ENCODE data around the gene COL4A2. TPM values are rescaled to one million over a fixed set of nuclear protein-coding genes. Genes with fewer than 3 reads are reported as not detected.

COL4A2 gene
- total and polyA plus RNA-seq, 4 donors, result 130 to 334 (median 170) TPM

DNA sequence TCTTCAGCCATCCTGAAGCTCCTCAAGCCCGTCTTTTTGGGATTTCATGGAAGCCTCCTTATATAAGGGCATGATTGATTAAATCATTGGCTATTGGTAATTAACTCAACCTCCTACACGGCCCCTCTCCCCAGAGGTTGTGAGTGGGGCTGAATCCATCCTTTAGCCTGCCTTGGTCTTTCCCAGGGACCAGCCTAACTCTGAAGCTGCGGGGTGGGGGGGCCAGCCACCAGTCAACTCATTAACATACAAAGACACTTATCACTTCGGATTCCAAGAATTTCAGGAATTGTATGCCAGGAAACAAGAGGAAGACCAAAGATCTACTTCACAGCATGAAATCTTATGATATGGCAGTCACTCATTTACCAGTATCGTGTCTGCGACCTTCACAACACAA is 10.1 kb upstream of the COL4A2 start:
- Histone ChIP-seq H3K36me3 (ENCODE audit: control insufficient read depth, insufficient read depth, low read length) (no peaks in the 10 kb centered on the region), H3K27me3 (ENCODE audit: control insufficient read depth, insufficient read depth, low read length) (peaks cover 2% of the 10 kb centered on the region), H3K27ac (ENCODE audit: low read depth, low read length) (no peak overlapping the region), H3K4me3 (ENCODE audit: low read depth, low read length) (no peak overlapping the region), H3K9me3 (ENCODE audit: control insufficient read depth, insufficient read depth, low read length) (no peaks in the 10 kb centered on the region), H3K4me1 (ENCODE audit: control insufficient read depth, insufficient read depth, low read length) (peaks cover 17% of the 10 kb centered on the region)
- no peak for DNase-seq (ENCODE audit: low read depth in 4 of 6, low spot score in 6 of 6)
- 69% methylated on average over 2 of the region's 6 CpGs for WGBS (ENCODE audit: insufficient coverage)

DNA sequence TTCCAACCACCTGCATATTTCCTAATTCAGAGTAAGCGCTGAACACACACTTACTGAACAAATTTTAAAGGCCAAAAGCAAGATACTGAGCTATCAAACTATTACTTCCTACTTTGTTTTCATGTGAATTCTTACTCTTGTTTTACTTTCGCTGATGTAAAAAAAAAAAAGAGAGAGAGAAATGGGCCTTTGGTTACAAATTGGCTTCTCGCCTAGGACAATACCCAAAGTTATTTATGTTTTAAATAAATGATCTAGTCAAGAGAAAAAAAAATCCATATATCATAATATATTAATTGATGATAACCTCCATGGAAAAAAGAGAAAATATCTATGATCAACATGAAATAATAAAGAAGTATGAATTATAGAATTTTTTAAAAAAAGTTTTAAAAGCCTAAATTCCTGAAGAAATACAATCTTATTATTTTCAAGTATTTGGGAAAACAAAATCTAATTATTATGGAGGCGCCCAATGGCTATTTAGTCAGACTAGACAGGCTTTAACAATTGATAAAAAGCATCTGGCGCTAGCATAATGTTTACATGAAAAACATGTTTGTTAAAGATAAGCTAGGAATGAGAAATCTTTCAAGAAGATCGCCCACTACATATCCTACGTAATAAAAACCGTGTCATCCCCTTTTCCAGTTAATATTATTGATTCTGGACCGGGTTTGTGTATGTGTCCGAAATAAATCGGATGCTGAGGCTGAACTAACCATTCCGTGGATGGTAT is 9.1 kb upstream of the COL4A2 start:
- whole genome bisulfite sequencing (ENCODE audit: insufficient coverage), result 100% methylated on average over 2 of the region's 12 CpGs
- Histone ChIP-seq H3K4me3 (ENCODE audit: low read depth, low read length) (no peak overlapping the region), H3K27ac (ENCODE audit: low read depth, low read length) (no peak overlapping the region), H3K4me1 (ENCODE audit: control insufficient read depth, insufficient read depth, low read length) (peaks cover 18% of the 10 kb centered on the region), H3K36me3 (ENCODE audit: control insufficient read depth, insufficient read depth, low read length) (no peaks in the 10 kb centered on the region), H3K9me3 (ENCODE audit: control insufficient read depth, insufficient read depth, low read length) (no peaks in the 10 kb centered on the region), H3K27me3 (ENCODE audit: control insufficient read depth, insufficient read depth, low read length) (peaks cover 2% of the 10 kb centered on the region)
- no peak for DNase-seq (ENCODE audit: low read depth in 4 of 6, low spot score in 6 of 6)

DNA sequence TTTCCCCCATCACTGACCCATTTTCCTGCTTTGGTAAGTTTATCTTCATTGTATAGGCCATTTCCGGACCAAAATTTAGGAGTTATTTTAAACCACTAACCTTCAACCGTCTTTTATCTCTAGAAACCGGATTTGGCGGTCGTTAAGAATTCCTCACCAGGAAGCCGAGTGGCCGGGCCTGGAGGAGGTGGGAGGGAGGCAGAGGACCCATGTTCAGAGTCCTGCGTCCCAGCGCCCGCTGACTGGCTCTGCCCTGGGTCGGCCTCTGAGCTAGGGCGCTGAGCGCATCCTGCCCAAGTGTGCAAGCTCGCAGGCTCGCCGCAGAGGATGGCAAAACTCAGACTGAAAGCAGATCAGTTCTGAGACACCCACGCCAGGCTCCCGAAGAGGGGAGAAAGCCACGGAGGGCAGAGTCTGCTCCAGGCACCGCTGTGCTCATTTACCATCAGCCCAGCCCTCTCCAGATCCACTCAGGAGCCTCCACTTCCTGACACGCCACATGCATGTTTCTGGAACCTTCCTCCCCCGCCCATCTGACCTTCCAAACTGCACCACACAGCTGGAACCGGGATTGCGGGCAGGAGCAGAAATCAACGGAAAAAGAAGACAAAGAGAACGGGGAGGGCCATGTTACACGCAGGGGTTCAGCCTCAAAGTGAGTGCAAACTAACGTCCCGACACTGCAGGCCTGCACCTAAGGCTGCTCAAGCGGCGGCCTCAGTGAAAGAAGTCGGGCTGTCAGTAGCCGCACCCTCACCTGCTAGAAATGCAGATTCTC is 8.4 kb upstream of the COL4A2 start:
- Histone ChIP-seq H3K27me3 (ENCODE audit: control insufficient read depth, insufficient read depth, low read length) (peaks cover 2% of the 10 kb centered on the region), H3K4me3 (ENCODE audit: low read depth, low read length) (no peak overlapping the region), H3K27ac (ENCODE audit: low read depth, low read length) (peak overlapping the region; percentile 65), H3K36me3 (ENCODE audit: control insufficient read depth, insufficient read depth, low read length) (no peaks in the 10 kb centered on the region), H3K9me3 (ENCODE audit: control insufficient read depth, insufficient read depth, low read length) (no peaks in the 10 kb centered on the region), H3K4me1 (ENCODE audit: control insufficient read depth, insufficient read depth, low read length) (peaks cover 18% of the 10 kb centered on the region)
- 47% methylated on average over 27 of the region's 33 CpGs for WGBS (ENCODE audit: insufficient coverage)
- DNase-seq (ENCODE audit: low read depth in 4 of 6, low spot score in 6 of 6), result peak in 1 of 6 donors; percentile 32

DNA sequence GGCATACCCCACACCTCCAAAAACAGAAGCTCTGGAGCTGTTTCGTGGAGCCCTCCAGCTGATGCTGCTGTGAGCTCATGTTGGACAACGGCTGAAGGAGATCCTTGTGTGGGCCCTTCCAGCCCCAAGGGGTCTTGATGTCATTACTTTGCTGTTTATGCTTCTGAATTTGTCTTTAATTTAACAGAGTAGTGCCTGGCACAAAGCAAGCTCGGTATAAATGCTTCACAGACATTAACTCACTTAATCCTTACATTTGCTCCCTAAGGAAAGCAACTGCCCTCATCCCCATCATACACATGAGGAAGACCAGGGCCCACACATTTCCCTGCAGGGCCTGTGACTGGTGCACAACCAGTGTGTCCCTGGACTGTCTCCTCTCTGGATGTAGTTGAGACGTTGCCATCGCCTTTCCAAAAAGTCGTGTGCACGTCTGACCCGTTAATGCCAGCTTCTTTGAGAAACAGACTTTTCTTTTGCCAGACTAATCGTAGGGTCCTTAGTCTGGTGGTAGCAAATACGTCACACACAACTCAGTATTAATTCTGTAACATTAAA is 7.7 kb upstream of the COL4A2 start:
- peaks cover 2% of the 10 kb centered on the region for H3K27me3 ChIP-seq (ENCODE audit: control insufficient read depth, insufficient read depth, low read length)
- peaks cover 18% of the 10 kb centered on the region for H3K4me1 ChIP-seq (ENCODE audit: control insufficient read depth, insufficient read depth, low read length)
- no peaks in the 10 kb centered on the region for H3K36me3 ChIP-seq (ENCODE audit: control insufficient read depth, insufficient read depth, low read length)
- H3K4me3 ChIP-seq (ENCODE audit: low read depth, low read length), result no peak overlapping the region
- no peak for DNase-seq (ENCODE audit: low read depth in 4 of 6, low spot score in 6 of 6)
- WGBS (ENCODE audit: insufficient coverage), result 53% methylated on average over 8 of the region's 10 CpGs
- H3K27ac ChIP-seq (ENCODE audit: low read depth, low read length), result peak overlapping the region; percentile 65
- H3K9me3 ChIP-seq (ENCODE audit: control insufficient read depth, insufficient read depth, low read length), result no peaks in the 10 kb centered on the region

DNA sequence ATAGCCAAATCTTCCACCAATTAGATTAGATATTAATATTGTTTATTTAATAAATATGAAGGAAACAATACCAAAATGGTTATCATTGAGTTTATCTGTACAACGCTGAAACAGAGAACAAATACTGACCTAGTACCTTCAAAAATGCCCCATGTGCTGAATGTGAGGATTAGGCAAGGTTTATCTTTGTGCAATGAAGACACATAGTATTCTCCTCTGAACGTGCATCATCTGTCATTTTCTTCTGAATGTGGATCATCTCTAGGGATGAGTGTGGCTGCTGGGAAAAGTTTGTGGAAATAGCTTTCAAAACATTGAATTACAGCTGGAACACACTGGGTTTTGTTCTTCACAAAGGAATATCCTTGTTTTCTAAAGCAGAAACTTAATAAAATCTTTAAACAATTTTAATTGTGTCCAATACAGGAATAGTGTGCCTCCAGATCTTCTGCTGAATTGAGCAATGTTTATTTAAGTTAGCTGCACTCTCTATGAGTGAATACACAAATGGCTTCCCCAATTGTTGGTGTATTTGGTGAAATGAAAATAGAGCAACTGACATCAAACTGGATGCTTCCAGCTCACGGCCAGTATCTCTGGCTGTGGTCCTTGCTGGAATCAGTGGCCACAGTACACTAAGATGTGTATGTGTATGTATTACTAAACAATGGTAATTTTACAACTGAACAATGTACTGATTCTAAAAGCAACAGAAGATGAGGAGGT is 6.8 kb upstream of the COL4A2 start:
- Histone ChIP-seq H3K9me3 (ENCODE audit: control insufficient read depth, insufficient read depth, low read length) (no peaks in the 10 kb centered on the region), H3K36me3 (ENCODE audit: control insufficient read depth, insufficient read depth, low read length) (no peaks in the 10 kb centered on the region), H3K4me3 (ENCODE audit: low read depth, low read length) (no peak overlapping the region), H3K27me3 (ENCODE audit: control insufficient read depth, insufficient read depth, low read length) (peaks cover 6% of the 10 kb centered on the region), H3K4me1 (ENCODE audit: control insufficient read depth, insufficient read depth, low read length) (peaks cover 18% of the 10 kb centered on the region), H3K27ac (ENCODE audit: low read depth, low read length) (peak overlapping the region; percentile 18)
- WGBS (ENCODE audit: insufficient coverage), result no CpG with 5 or more reads among the region's 3 CpGs
- no peak for DNase-seq (ENCODE audit: low read depth in 4 of 6, low spot score in 6 of 6)

DNA sequence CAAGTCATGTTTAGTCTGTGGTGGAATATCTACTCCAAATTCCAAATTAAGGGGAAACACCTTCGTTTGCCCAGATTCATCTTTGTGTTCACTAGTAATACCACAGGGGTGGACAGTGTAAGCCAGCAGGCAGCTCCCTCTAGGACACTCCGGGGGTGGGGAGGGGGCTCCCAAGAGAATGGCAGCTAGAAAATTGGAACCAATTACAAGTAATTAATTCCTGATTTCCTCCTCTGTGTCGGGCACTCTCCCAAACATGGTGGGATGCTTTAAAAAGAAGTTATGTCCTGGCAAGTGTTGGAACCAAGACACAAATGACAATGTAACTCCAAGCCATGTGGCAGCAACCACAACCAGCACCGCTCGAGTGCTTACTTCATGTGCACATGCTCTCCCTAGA is 6.0 kb upstream of the COL4A2 start:
- H3K27me3 ChIP-seq (ENCODE audit: control insufficient read depth, insufficient read depth, low read length), result peaks cover 6% of the 10 kb centered on the region
- no peaks in the 10 kb centered on the region for H3K36me3 ChIP-seq (ENCODE audit: control insufficient read depth, insufficient read depth, low read length)
- H3K4me1 ChIP-seq (ENCODE audit: control insufficient read depth, insufficient read depth, low read length), result peaks cover 18% of the 10 kb centered on the region
- H3K4me3 ChIP-seq (ENCODE audit: low read depth, low read length), result no peak overlapping the region
- WGBS (ENCODE audit: insufficient coverage), result 20% methylated on average over 1 of the region's 5 CpGs
- no peaks in the 10 kb centered on the region for H3K9me3 ChIP-seq (ENCODE audit: control insufficient read depth, insufficient read depth, low read length)
- no peak overlapping the region for H3K27ac ChIP-seq (ENCODE audit: low read depth, low read length)
- DNase-seq (ENCODE audit: low read depth in 4 of 6, low spot score in 6 of 6), result no peak

DNA sequence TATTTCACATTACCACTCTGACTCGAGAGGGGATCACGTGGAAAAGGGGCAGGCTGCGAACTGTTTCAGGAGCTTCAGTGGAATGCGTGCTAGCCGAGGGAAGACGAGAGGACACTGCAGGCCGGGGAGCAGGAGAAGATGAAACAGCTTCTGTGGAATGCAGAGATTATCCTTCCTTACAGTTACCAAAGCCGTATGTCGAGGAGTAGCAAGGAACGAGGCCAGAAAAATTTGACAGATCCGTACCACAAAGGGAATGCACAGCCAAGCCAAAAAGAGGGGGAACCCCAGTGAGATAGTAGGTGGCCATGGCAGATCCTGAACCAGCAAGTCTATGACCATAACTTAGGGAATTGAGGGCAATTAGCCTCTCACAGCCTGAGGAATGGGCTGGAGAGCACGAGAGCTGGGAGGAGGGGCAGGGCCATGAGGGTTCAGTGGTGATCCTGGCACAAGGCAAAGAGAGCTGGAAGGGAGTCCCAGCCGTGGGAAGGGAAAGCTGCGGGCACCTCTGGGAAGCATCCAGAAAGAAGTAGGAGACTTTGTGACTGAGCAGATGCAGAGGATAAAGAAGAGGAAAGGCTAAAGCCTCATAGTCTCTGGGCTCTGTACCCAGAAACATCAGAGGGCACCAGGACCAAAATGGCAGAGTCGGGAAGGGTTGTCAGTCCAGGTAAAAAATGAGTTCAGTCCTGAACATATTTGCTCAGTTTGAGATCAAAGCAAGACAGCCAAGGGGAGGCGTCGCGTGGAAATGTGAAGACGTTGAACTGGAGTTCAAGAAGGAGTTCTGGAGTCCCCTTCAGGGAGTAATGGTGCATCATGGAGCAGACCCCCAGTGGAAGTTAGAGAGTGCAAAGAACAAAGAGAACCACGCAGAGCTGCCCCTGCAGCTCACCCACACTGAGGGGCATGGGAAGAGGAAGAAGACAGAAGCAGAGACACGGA is 5.2 kb upstream of the COL4A2 start:
- peaks cover 12% of the 10 kb centered on the region for H3K27me3 ChIP-seq (ENCODE audit: control insufficient read depth, insufficient read depth, low read length)
- no peak overlapping the region for H3K4me3 ChIP-seq (ENCODE audit: low read depth, low read length)
- no peaks in the 10 kb centered on the region for H3K9me3 ChIP-seq (ENCODE audit: control insufficient read depth, insufficient read depth, low read length)
- peaks cover 22% of the 10 kb centered on the region for H3K4me1 ChIP-seq (ENCODE audit: control insufficient read depth, insufficient read depth, low read length)
- no peaks in the 10 kb centered on the region for H3K36me3 ChIP-seq (ENCODE audit: control insufficient read depth, insufficient read depth, low read length)
- 84% methylated on average over 16 of the region's 21 CpGs for WGBS (ENCODE audit: insufficient coverage)
- no peak for DNase-seq (ENCODE audit: low read depth in 4 of 6, low spot score in 6 of 6)
- H3K27ac ChIP-seq (ENCODE audit: low read depth, low read length), result no peak overlapping the region

DNA sequence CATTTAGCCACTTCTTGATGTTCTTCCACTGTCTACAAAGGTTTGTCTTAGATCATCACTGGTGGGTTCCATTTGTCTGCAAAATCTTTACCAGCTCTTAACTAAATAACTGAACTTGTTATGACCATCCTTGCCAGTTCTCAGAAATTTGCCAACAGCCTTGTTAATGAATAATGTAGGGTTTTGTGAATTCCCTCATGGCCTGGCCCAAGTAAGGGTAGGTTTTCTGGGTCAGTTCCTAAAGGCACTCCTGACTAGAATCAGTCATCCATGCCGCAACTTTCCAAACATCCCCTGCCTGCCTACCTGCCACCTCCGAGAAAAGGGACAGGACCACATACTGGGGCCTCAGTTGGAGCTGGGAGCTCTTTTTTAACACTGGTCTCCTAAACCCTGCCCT is 4.1 kb upstream of the COL4A2 start:
- H3K4me3 ChIP-seq (ENCODE audit: low read depth, low read length), result no peak overlapping the region
- no peaks in the 10 kb centered on the region for H3K9me3 ChIP-seq (ENCODE audit: control insufficient read depth, insufficient read depth, low read length)
- peaks cover 25% of the 10 kb centered on the region for H3K4me1 ChIP-seq (ENCODE audit: control insufficient read depth, insufficient read depth, low read length)
- peaks cover 17% of the 10 kb centered on the region for H3K27me3 ChIP-seq (ENCODE audit: control insufficient read depth, insufficient read depth, low read length)
- WGBS (ENCODE audit: insufficient coverage), result 66% methylated on average over 2 of the region's 2 CpGs
- no peak for DNase-seq (ENCODE audit: low read depth in 4 of 6, low spot score in 6 of 6)
- H3K36me3 ChIP-seq (ENCODE audit: control insufficient read depth, insufficient read depth, low read length), result no peaks in the 10 kb centered on the region
- H3K27ac ChIP-seq (ENCODE audit: low read depth, low read length), result no peak overlapping the region

DNA sequence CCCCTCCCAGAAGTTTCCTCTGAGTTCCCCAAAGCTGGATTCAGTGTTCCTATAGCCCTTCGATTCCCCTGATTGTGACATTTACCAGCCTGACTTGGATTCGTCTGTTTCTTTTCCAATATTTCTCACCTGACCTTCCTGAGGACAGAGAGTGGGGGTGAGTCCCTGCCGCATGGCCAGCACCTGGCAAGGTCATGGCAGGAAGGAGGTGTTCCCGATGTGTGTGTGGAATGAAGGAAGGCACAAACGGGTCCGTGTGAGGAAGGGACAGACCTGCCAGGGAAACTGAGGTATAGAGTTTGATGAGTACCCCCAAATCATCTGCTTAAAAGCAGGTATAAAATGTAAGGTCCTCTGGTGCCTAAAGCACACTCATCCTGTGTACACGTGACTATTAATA is 3.4 kb upstream of the COL4A2 start:
- no peak for DNase-seq (ENCODE audit: low read depth in 4 of 6, low spot score in 6 of 6)
- Histone ChIP-seq H3K4me3 (ENCODE audit: low read depth, low read length) (no peak overlapping the region), H3K36me3 (ENCODE audit: control insufficient read depth, insufficient read depth, low read length) (no peaks in the 10 kb centered on the region), H3K9me3 (ENCODE audit: control insufficient read depth, insufficient read depth, low read length) (no peaks in the 10 kb centered on the region), H3K27me3 (ENCODE audit: control insufficient read depth, insufficient read depth, low read length) (peaks cover 24% of the 10 kb centered on the region), H3K4me1 (ENCODE audit: control insufficient read depth, insufficient read depth, low read length) (peaks cover 29% of the 10 kb centered on the region), H3K27ac (ENCODE audit: low read depth, low read length) (no peak overlapping the region)
- WGBS (ENCODE audit: insufficient coverage), result 90% methylated on average over 2 of the region's 7 CpGs

Measured in spinal cord (tissue), 10 donors.